ENCODE measurements around the gene TBX15.

The TBX15 gene

GRCh38 chr1:118998171-118998570, 10.0 kb upstream of the TBX15 start:
- in situ Hi-C loops (cut with HindIII; ENCODE audit: low sequenced_read_pairs) = no loop called here
- no peak for DNase-seq (ENCODE audit: low read depth)
- H3K4me3 ChIP-seq (ENCODE audit: low read depth, low read length) = no peak overlapping the region
- no peak for TF ChIP-seq CTCF (IDR thresholded peaks at IDR 0.05; ENCODE audit: low read depth, low read length, missing control alignments)

- in situ Hi-C loops (cut with HindIII; ENCODE audit: low sequenced_read_pairs) = no loop called here
- TF ChIP-seq CTCF (IDR thresholded peaks at IDR 0.05; ENCODE audit: low read depth, low read length, missing control alignments) = no peak
- H3K4me3 ChIP-seq (ENCODE audit: low read depth, low read length) = no peak overlapping the region
- DNase-seq (ENCODE audit: low read depth) = no peak
These were observed 9.1 kb upstream of the TBX15 start for GRCh38 chr1:118997225-118997624.

GRCh38 chr1:118995312-118996016, 7.3 kb upstream of the TBX15 start:
- in situ Hi-C loops (cut with HindIII; ENCODE audit: low sequenced_read_pairs) = no loop called here
- no peak for DNase-seq (ENCODE audit: low read depth)
- TF ChIP-seq CTCF (IDR thresholded peaks at IDR 0.05; ENCODE audit: low read depth, low read length, missing control alignments) = no peak
- H3K4me3 ChIP-seq (ENCODE audit: low read depth, low read length) = no peak overlapping the region

- no peak for DNase-seq (ENCODE audit: low read depth)
- H3K4me3 ChIP-seq (ENCODE audit: low read depth, low read length) = no peak overlapping the region
- TF ChIP-seq CTCF (IDR thresholded peaks at IDR 0.05; ENCODE audit: low read depth, low read length, missing control alignments) = no peak
- in situ Hi-C loops (cut with HindIII; ENCODE audit: low sequenced_read_pairs) = no loop called here
These were observed 5.5 kb upstream of the TBX15 start for GRCh38 chr1:118993700-118994026.

- no peak overlapping the region for H3K4me3 ChIP-seq (ENCODE audit: low read depth, low read length)
- no peak for TF ChIP-seq CTCF (IDR thresholded peaks at IDR 0.05; ENCODE audit: low read depth, low read length, missing control alignments)
- no peak for DNase-seq (ENCODE audit: low read depth)
- in situ Hi-C loops (cut with HindIII; ENCODE audit: low sequenced_read_pairs) = no loop called here
These were observed 4.9 kb upstream of the TBX15 start for GRCh38 chr1:118992868-118993699.

GRCh38 chr1:118992237-118992825, 4.2 kb upstream of the TBX15 start:
- TF ChIP-seq CTCF (IDR thresholded peaks at IDR 0.05; ENCODE audit: low read depth, low read length, missing control alignments) = no peak
- DNase-seq (ENCODE audit: low read depth) = no peak
- in situ Hi-C loops (cut with HindIII; ENCODE audit: low sequenced_read_pairs) = no loop called here
- H3K4me3 ChIP-seq (ENCODE audit: low read depth, low read length) = no peak overlapping the region

Data from astrocyte of the cerebellum (primary cell).